Neural progenitor cell (in vitro differentiated cells): ENCODE results near the gene CFAP45. TPM values are rescaled to one million over a fixed set of nuclear protein-coding genes. Genes with fewer than 3 reads are reported as not detected.

Source experiments
- DNase-seq: peaks from one replicate; pipeline ENCODE4 v3.0.0-alpha.2; 2016; ENCODE audit warnings: low spot score
- H2AFZ ChIP-seq: fragments of 200-600 bp; sonication (generic); replicated peaks from 2 replicates; pipeline ENCODE4 v1.6.1; 2016; ENCODE audit warnings: antibody characterized with exemption
- H3F3A ChIP-seq: fragments of 200-600 bp; sonication (generic); 2 replicates; pipeline ENCODE4 v1.6.1; 2016; ENCODE audit warnings: antibody characterized with exemption, low read depth
- H3K27ac ChIP-seq: fragments of 200-600 bp; sonication (generic); 2 replicates; pipeline ENCODE4 v1.5.1; 2016; ENCODE audit warnings: mild to moderate bottlenecking
- H3K27me3 ChIP-seq: fragments of 200-600 bp; sonication (generic); 2 replicates; pipeline ENCODE4 v1.6.1; 2016; ENCODE audit warnings: mild to moderate bottlenecking, moderate library complexity
- H3K36me3 ChIP-seq: fragments of 200-600 bp; sonication (generic); 2 replicates; pipeline ENCODE4 v1.5.1; 2016
- H3K4me1 ChIP-seq: fragments of 200-600 bp; sonication (generic); 2 replicates; pipeline ENCODE4 v1.6.1; 2016; ENCODE audit warnings: mixed run types
- H3K4me2 ChIP-seq: fragments of 200-600 bp; sonication (generic); 2 replicates; pipeline ENCODE4 v1.6.1; 2016
- H3K4me3 ChIP-seq: fragments of 200-600 bp; sonication (generic); 2 replicates; pipeline ENCODE4 v1.5.1; 2016
- H3K79me2 ChIP-seq: fragments of 200-600 bp; sonication (generic); 2 replicates; pipeline ENCODE4 v1.6.1; 2016; ENCODE audit warnings: low read depth
- H3K9ac ChIP-seq: fragments of 200-600 bp; sonication (generic); 2 replicates; pipeline ENCODE4 v1.6.1; 2016
- H3K9me3 ChIP-seq: fragments of 200-600 bp; sonication (generic); 2 replicates; pipeline ENCODE4 v1.5.1; 2016; ENCODE audit warnings: low read depth
- H4K20me1 ChIP-seq: fragments of 200-600 bp; sonication (generic); 2 replicates; pipeline ENCODE4 v1.6.1; 2016; ENCODE audit warnings: low read depth
- H3K27ac Mint-ChIP-seq: 3 replicates; pipeline ENCODE4 v1.8.0; 2021; ENCODE audit warnings: mixed read lengths
- H3K27me3 Mint-ChIP-seq: 2 replicates; pipeline ENCODE4 v1.8.0; 2022; ENCODE audit warnings: low read depth, mild to moderate bottlenecking, inconsistent platforms, moderate library complexity, mixed read lengths; ENCODE audit not compliant: insufficient read depth
- H3K36me3 Mint-ChIP-seq: 3 replicates; pipeline ENCODE4 v1.8.0; 2021; ENCODE audit warnings: mixed read lengths
- H3K4me1 Mint-ChIP-seq: 3 replicates; pipeline ENCODE4 v1.8.0; 2021; ENCODE audit warnings: mixed read lengths
- H3K4me3 Mint-ChIP-seq: 3 replicates; pipeline ENCODE4 v1.8.0; 2021; ENCODE audit warnings: mild to moderate bottlenecking, moderate library complexity, mixed read lengths
- H3K9me3 Mint-ChIP-seq: 3 replicates; pipeline ENCODE4 v1.8.0; 2020; ENCODE audit warnings: mixed read lengths
- EZH2 ChIP-seq: fragments of 200-600 bp; sonication (generic); IDR thresholded peaks from 2 replicates; pipeline ENCODE4 v1.6.1; 2017; ENCODE audit warnings: antibody characterized with exemption, mild to moderate bottlenecking, moderate library complexity
- EZH2phosphoT487 ChIP-seq: fragments of 200-600 bp; sonication (generic); IDR thresholded peaks from 2 replicates; pipeline ENCODE4 v1.6.1; 2017; ENCODE audit warnings: antibody characterized with exemption
- total RNA-seq: library from RNA; depleted of rRNA; stranded (reverse); fragments of >200 nt; gene quantifications from 2 replicates; pipeline ENCODE4 v1.2.3, GENCODE V29; 2015; ENCODE audit warnings: low replicate concordance
- TF ChIP-seq, protein P1 (sequence below): fragments of 200-600 bp; sonication (generic); IDR thresholded peaks from 2 replicates; pipeline ENCODE4 v1.5.1; 2017; ENCODE audit warnings: antibody characterized with exemption, mild to moderate bottlenecking

The CFAP45 gene
- total RNA-seq, 1 donor from 2014 or later = not detected

GRCh38 chr1:159872891-159873290, 27.1 kb downstream of the CFAP45 start:
- Mint-ChIP-seq H3K36me3 (no peaks in the 10 kb centered on the region), H3K4me3 (no peak overlapping the region), H3K4me1 (peaks cover 14% of the 10 kb centered on the region), H3K27ac (no peak overlapping the region), H3K9me3 (no peaks in the 10 kb centered on the region), H3K27me3 (peaks cover 7% of the 10 kb centered on the region)
- Histone ChIP-seq H3K27ac (no peak overlapping the region), H3K9ac (no peak overlapping the region), H3K4me2 (no peak overlapping the region), H3K27me3 (no peaks in the 10 kb centered on the region), H4K20me1 (no peaks in the 10 kb centered on the region), H3K9me3 (no peaks in the 10 kb centered on the region), H3K4me3 (no peak overlapping the region), H2AFZ (no peak overlapping the region), H3F3A (no peaks in the 10 kb centered on the region), H3K36me3 (no peaks in the 10 kb centered on the region), H3K79me2 (no peaks in the 10 kb centered on the region), H3K4me1 (no peaks in the 10 kb centered on the region)
- TF ChIP-seq EZH2 (no peak), EZH2phosphoT487 (no peak)
- TF ChIP-seq, protein P1, sequence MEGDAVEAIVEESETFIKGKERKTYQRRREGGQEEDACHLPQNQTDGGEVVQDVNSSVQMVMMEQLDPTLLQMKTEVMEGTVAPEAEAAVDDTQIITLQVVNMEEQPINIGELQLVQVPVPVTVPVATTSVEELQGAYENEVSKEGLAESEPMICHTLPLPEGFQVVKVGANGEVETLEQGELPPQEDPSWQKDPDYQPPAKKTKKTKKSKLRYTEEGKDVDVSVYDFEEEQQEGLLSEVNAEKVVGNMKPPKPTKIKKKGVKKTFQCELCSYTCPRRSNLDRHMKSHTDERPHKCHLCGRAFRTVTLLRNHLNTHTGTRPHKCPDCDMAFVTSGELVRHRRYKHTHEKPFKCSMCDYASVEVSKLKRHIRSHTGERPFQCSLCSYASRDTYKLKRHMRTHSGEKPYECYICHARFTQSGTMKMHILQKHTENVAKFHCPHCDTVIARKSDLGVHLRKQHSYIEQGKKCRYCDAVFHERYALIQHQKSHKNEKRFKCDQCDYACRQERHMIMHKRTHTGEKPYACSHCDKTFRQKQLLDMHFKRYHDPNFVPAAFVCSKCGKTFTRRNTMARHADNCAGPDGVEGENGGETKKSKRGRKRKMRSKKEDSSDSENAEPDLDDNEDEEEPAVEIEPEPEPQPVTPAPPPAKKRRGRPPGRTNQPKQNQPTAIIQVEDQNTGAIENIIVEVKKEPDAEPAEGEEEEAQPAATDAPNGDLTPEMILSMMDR = no peak
- DNase-seq = no peak

DNA sequence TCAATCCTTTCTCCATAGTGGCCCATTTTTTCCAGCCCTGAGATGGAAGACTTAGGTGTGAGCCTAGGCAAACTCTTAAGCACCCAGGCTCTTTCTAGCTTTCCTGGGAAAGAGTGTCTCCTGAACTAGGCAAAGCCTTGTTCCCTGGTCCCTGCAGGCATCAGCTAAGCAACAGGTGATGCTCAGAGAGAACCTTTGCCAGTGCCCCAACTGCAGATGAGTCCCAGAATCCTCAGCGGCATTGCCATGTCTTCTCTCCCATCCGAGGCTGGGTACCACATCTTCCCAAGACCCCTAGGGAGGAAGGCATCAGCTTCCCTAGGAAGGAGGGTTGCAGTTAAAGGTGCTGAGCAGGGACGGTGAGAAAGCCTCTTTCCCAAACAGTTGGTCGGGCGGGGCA, 29.3 kb downstream of the CFAP45 start:
- H3K36me3 Mint-ChIP-seq = no peaks in the 10 kb centered on the region
- H3K9me3 ChIP-seq = no peaks in the 10 kb centered on the region
- no peak overlapping the region for H3K4me3 Mint-ChIP-seq
- H3K4me1 Mint-ChIP-seq = peaks cover 14% of the 10 kb centered on the region
- no peak overlapping the region for H3K9ac ChIP-seq
- no peaks in the 10 kb centered on the region for H4K20me1 ChIP-seq
- H2AFZ ChIP-seq = no peak overlapping the region
- TF ChIP-seq EZH2phosphoT487 (no peak), EZH2 (no peak)
- TF ChIP-seq, protein P1 = no peak
- no peaks in the 10 kb centered on the region for H3K36me3 ChIP-seq
- H3K9me3 Mint-ChIP-seq = no peaks in the 10 kb centered on the region
- H3K4me3 ChIP-seq = no peak overlapping the region
- peaks cover 7% of the 10 kb centered on the region for H3K27me3 Mint-ChIP-seq
- no peaks in the 10 kb centered on the region for H3F3A ChIP-seq
- no peak overlapping the region for H3K27ac Mint-ChIP-seq
- H3K79me2 ChIP-seq = no peaks in the 10 kb centered on the region
- H3K27ac ChIP-seq = no peak overlapping the region
- peaks cover 5% of the 10 kb centered on the region for H3K4me1 ChIP-seq
- no peak for DNase-seq
- no peak overlapping the region for H3K4me2 ChIP-seq
- H3K27me3 ChIP-seq = no peaks in the 10 kb centered on the region

GRCh38 chr1:159869607-159870006, 30.4 kb downstream of the CFAP45 start:
- H3K4me1 ChIP-seq = peaks cover 14% of the 10 kb centered on the region
- Mint-ChIP-seq H3K4me3 (no peak overlapping the region), H3K27ac (peak overlapping the region; percentile 80), H3K27me3 (peaks cover 9% of the 10 kb centered on the region), H3K36me3 (no peaks in the 10 kb centered on the region), H3K9me3 (no peaks in the 10 kb centered on the region), H3K4me1 (peaks cover 14% of the 10 kb centered on the region)
- no peaks in the 10 kb centered on the region for H3K79me2 ChIP-seq
- no peaks in the 10 kb centered on the region for H3K27me3 ChIP-seq
- no peak overlapping the region for H2AFZ ChIP-seq
- H3K9me3 ChIP-seq = no peaks in the 10 kb centered on the region
- no peak overlapping the region for H3K27ac ChIP-seq
- no peaks in the 10 kb centered on the region for H3K36me3 ChIP-seq
- H3F3A ChIP-seq = no peaks in the 10 kb centered on the region
- H3K4me3 ChIP-seq = no peak overlapping the region
- DNase-seq = no peak
- TF ChIP-seq EZH2phosphoT487 (no peak), EZH2 (no peak)
- TF ChIP-seq, protein P1 = no peak
- no peak overlapping the region for H3K9ac ChIP-seq
- H3K4me2 ChIP-seq = no peak overlapping the region
- H4K20me1 ChIP-seq = no peaks in the 10 kb centered on the region
